Hematopoietic multipotent progenitor cell treated with erythropoietin and hydrocortisone succinate and interleukin-3 and kit ligand, for 17 days (in vitro differentiated cells): Measurements from ENCODE around the gene MLX.
"Not testable (repeated sequence)": the region's sequence is repeated elsewhere in the genome, so short reads cannot be mapped to it uniquely, and the experiment has no call there.

Experiments
- DNase-seq: peaks from one replicate; pipeline ENCODE4 v3.0.0-alpha.2; 2015; ENCODE audit warnings: low spot score

The MLX gene

DNA sequence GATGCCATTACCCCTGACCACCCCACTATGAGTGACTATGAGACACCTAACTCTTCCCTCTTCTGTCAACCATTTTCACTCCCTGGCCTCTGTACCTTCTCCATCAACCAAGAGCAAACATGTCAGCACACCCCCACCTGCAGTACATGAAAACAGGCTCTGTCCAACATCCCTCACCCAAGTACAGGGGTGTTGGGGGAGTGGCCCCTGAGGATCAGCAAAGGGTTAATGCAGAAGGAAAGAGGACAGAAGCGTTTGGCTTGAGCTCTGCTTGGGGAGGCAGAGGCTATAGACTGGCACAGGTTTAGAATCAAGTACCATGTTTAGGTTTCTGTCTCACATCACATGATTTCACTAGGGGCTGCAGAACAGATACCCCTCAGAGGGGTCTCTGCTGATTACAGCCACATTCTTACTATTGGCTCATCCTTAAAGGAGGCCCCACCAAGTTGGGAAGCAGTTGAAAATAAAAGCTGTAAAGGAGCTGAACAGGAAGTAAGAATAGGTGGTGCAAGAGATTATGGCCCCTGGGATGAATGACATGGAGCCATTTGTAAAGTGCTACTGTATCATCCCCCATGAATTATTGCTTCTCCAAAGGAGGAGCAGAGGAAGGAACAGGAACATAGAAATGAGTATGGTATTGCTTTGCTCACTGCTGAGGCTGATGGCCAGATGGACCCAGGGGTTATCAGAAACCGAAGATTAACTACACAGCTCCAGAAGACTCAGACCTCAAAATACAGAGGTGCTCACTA lies 13.1 kb downstream of the MLX start:
- DNase-seq = no peak

DNA sequence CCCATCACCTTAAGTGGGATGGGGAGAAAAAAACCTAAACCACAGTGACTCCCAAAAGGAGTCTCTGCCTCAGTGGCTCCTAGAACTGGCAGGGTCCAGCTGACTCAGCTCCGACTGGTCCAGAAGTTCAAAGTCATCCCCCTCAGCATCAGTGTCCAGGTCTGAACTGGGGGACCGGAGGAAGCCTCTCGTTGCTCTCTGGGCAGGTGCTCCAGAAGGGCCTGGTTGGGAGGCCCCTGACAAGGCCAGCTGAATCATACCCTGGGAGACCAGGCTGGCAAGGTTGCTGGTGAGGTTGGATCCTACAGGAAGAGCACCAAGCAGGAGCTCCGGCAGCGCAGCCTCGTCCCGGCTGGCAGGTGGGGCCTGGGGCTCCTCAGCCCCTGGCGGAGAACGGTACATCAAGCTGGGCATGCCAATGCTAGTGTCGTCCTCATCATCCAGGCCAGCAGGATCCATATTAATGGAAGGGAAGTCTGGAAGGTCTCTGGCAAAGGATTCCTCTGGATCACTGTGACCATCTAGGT lies 14.9 kb downstream of the MLX start:
- DNase-seq = no peak

DNA sequence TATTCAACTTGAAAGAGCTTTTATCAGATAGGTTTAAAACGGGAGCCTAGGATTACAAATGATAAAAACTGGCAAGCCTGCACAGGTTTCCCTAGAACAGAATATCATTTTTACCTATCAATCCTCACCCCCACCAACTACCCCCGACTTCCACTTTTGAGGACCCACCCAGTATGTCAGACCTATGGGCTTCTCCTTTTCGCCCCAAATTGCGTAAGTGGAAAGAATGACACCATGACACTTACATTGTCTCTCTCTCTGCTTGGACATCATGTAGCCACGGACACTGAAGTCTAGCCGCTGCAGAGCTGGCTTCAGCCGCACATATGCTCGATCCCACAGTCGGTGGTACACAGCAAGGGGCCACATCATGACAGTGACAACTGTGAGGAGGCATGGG lies 18.0 kb downstream of the MLX start:
- no peak for DNase-seq

DNA sequence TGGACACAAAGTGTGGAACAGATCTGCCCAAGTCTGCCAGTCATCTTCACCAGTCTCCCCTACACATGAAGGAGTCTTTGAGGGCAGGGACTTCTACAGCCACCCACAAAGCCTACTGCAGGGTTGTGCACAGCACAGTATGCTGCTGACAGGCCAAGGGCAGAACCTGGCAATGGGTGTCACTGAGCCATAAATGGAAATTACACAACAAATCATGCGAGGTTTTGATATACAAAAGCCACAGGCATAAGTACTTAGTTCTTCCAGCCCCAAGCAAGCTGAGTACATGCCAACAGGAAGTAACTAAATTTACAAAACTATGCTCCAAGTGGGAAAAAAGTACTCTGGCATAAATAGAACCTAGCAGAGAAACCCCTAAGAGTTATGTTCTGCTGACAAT lies 18.5 kb downstream of the MLX start:
- DNase-seq = no peak

DNA sequence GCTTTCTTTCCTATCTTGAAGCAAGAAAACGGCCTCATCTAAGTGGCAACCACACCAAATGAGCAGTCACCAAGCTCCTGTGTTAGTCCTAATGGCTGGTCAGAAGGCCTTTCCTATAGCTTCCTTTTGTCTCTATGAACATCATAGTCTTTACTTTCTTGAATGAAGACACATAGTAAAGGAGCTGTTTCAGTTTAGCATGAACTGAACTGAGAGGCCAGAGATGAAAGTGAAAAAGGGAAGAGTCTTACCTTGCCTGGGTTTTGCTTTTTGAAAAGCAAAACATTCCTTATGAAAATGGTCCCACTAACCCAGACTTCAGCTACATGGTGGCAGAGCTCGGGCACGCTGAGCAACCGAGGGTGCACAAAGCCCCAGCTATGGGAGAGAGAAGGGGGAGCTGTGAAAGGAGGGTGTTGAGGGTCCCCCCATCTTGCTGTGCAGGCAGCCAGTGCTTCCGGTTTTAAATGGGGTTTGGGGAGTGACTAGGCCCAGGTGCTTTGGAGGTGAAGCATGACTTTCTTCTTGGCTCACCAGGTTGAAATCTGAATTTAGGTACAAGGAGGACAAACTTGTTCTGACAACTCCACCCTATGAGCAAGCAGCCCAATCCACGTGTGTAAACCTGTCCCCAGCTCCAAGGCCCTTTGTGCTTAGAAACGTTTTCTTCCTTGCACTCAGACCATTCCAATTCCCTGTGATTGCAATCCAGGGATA lies 19.8 kb downstream of the MLX start:
- DNase-seq = no peak

DNA sequence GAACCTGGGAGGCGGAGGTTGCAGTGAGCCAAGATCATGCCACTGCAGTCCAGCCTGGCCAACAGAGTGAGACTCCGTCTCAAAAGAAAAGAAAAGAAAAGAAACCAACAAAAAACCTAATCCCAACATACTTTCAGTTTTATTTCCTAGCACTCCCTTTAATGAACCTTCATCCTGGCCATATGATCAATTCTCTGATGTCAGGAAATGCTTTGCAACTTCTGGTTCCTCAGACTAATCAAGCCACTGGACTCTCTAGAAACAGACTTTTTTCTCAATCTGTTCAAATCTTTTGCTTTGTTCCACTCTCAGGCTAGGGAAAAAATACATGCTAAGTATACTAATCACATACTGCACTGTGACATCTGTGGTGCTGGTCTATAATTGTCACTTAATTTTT lies 24.0 kb downstream of the MLX start:
- no peak for DNase-seq

DNA sequence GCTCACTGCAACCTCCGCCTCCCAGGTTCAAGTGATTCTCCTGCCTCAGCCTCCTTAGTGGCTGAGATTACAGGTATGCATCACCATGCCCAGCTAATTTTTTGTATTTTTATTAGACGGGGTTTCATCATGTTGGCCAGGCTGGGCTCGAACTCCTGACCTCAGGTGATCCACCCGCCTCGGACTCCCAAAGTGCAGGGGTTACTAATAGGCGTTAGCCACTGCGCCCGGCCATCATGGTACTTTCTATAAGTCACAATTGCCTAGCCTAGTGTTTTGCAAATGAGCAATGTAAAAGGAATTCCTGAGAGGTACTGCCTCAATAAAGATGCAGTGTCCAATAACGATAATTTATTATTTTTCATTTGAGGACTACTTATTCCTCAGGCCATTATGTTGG lies 24.5 kb downstream of the MLX start:
- no peak for DNase-seq

DNA sequence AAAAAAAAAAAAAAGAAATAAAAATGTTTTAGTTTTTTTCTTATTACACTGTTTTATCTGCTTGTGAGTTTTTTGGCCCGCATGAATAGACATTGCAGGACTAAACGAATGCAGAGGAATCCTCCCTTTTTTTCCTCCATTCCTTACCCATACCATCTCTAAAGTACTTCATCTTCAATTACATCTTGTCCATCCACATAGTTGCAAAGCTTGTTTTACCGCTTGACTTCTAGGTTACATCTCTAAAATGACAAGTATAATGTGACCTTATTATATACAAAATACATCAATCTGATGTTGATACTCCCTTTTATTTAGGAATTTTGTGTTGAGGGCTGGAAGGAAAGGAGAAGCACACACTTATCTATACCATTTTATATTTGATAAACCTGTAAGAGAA lies 29.5 kb downstream of the MLX start:
- DNase-seq = no peak

DNA sequence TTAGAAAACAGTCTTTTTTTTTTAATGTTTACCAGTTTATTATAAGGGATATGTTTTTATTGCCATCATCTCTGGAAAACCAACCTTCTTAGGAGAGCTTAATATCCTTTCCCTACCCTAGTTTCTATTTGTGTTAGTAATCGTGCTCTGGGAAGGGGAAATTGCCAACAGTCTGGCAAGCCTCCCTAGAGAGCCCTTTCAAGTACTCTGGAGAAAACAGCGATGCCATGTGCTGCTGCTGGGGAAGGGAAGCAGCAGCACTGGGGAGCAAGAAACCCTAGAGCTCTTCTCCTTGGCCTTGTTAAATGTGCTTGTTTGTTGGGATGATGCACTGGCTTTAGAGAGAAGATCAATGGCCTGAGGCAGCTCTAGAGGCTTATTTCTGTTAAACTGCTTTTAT lies 32.0 kb downstream of the MLX start:
- no peak for DNase-seq

DNA sequence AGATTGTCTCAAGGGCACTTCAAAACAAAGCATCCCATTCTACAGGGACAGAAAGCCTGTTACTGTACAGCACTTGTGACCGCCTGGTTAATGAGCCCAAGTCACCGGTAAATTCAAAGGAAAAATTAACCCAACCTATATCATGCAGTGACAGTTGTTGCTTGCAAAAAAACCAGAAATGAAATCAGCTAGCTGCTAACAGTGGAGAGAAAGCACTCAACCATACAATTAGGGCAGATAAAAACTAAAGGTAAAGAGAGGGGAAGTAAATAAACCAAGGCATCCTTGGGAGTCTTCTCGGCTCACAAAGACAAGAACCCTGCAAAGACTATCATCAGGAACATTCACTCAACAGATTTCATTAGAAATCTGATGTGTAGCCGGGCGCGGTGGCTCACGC lies 36.4 kb downstream of the MLX start:
- no peak for DNase-seq

DNA sequence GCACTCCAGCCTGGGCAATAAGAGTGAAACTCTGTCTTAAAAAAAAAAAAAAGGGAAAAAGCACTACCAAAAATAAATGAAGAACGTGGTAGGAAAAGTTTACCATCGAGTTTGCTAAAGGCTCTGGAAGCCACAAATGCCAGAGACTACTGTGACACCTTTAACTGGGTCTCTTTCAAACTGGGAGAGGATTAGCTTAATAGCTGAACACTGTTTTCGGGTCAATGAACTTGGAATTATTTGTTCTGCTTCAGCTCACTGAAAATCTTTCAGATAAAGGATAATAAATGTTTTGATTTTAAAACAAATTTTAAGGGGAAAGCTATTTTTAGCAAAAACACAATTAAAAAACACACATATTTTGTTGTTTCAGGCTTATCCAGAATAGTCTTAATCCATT lies 40.9 kb downstream of the MLX start:
- no peak for DNase-seq

DNA sequence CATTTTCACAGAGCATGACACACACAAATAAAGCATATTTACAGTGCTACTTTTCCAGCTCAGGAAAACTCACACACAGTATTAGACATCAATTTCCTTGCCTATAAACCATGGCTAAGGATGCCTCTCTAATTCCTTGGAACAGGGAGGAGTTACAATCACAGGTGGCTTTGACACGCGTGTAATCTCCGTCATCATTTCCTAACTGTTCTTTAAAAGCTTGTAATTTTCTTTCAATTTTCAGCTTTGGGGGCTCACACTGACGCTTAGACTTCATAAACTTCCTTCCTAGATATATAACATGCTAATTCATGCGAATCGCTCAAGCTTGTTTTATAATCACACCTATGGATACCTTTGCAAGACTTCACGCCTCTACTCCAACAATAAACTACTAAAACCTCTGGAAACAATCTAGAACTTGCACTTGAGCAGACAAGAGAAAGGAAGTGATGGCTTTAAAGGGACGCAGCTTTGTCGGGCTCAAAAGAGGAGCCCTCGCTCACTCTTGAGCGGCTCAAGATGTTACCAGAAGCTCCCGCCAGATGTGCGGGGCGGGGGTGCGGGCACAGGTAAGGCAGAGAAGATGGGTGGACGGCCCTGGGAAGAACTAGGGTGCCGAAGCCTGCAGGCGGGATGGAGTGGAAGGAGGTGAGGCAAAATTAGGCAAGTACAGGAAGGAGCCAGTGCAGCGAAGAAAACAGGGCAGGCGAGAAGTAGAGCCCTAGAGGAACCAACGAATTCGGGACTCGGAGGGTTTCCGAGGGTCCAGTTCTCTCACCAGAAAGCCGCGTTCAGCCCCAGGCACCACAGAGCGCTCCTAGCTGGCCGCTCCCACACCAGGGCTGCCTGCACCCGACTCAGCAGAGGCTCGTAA lies 41.6 kb downstream of the MLX start:
- no peak for DNase-seq

DNA sequence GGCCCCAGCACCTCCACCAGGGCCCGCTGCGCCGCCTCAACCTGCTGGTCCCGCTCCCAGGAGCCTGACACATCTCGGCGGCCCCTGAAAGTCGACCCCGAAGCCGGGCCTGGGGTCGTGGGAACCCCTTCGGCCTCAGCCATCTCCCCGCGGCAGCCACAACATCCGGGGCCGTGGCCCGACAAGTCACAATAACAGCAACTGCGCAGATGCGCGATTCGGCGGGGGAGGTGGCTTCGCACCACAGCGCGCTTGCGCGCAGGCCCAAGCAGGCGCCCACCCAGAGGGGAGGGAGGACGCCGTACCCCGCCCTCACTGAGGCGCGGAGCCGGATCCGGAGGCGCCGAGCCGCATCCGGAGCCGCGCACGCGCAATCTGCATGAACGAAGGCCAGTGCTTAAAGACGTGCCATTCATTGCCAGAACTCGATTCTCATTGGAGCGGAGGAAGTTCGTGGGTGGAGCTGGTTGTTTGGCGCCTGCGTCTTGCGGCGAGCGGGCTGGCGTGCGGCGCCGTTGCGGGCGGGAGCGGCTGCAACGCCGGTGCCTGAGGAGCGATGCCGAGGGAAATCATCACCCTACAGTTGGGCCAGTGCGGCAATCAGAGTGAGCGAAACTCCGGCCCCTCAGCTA lies 42.4 kb downstream of the MLX start, which contains the start of the genes RETREG3 and TUBG1:
Gene RETREG3 (minus strand): TSS at position 193 of the 632 bp plus-strand sequence. CDS start 50 bp downstream, at position 143.
Gene TUBG1 (plus strand): TSS at position 502 of the 632 bp plus-strand sequence. CDS start 55 bp downstream, at position 557.
- DNase-seq = peak; percentile 99

DNA sequence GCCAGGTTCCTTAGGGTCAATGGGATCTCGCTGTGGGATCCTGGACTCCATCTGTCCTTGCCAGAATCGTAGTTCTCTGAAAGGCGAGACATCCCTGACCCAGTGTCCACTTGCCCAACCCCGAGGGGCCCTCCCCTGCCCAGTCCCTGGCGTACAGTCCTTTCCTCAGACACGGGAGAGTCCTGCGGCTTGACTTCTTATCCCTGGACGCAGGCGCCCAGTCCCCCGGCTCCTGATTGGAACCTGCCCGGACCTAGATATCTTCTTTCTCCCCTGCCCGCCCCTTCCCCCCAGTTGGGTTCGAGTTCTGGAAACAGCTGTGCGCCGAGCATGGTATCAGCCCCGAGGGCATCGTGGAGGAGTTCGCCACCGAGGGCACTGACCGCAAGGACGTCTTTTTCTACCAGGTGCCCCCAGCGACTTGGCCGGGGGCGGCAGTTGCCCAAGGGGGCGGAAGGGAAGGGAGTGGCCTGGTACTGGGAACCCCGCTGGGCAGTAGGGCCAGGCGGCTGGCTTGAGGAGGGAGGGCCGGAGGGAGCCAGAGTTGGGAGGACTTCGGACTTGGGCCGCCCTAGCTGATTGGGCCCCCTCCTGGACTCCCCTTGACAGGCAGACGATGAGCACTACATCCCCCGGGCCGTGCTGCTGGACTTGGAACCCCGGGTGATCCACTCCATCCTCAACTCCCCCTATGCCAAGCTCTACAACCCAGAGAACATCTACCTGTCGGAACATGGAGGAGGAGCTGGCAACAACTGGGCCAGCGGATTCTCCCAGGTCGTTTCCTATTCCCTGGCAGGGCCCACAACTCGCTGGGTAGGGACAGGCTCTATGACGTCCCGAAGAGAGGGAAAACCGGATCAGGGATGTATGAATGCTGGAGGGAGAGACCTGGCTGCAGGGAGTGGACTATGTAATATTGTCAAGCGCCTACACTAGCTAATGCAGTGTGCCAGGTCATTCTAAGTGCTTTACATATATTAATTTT lies 43.2 kb downstream of the MLX start:
- not testable (repeated sequence) for DNase-seq

DNA sequence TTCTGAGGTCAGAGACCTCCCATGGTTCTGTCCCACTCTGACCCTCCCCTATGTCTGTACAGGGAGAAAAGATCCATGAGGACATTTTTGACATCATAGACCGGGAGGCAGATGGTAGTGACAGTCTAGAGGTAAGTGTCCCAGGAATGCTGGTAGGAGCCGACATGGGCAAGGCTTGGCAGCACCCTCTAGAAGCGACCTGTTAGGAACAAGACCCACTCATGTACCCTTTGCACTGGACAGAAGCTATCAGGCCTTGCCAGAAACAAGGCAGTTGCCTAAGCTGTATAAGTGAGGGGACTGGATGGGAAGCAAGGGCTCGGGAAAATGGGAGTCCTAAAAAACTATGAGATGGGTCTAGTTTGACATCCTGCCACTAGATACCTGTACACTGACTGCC lies 45.1 kb downstream of the MLX start:
- no peak for DNase-seq

DNA sequence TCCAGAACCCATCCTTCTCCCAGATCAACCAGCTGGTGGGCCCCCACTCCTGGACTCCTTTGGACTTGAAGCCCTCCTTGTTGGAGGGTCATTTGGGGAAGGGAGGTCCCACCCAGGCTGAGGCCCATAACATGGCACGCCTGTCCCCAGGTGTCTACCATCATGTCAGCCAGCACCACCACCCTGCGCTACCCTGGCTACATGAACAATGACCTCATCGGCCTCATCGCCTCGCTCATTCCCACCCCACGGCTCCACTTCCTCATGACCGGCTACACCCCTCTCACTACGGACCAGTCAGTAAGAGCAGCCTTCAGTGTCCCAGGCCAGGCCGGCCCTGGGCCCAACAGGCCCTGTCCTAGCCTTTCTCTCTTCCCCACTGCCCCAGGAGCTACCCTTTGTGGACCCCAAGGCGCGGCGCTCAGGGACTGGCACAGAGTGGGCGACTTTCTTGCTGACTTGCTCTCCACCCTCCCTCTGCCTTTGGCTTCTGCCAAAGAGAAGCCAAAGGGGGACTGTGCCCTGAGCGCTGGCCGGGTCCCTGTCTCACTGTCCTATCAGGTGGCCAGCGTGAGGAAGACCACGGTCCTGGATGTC lies 46.9 kb downstream of the MLX start:
- no peak for DNase-seq

DNA sequence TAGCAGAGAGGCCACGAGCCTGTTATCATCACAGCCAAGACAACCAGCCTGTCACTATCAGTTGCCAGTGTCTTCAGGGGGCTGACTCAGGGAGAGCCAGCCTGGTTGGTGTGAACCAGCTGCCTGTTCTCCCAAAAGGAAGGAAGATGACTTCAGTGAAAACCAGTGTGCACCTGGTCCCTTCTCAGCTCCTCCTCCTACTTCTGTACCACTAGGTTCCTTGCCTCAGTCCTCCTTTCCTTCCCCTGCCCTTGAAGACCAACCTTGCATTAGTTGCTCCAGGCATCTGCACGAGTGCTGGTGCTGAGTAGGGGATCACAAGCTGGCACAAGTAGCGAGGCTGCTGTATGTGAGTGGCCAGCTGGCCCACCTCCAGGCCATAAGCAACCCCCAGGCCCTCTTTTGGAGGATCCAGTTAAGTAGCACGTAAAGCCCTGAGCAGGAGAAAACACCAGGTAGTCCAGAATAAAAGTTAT lies 51.1 kb downstream of the MLX start:
- peak; percentile 59 for DNase-seq

DNA sequence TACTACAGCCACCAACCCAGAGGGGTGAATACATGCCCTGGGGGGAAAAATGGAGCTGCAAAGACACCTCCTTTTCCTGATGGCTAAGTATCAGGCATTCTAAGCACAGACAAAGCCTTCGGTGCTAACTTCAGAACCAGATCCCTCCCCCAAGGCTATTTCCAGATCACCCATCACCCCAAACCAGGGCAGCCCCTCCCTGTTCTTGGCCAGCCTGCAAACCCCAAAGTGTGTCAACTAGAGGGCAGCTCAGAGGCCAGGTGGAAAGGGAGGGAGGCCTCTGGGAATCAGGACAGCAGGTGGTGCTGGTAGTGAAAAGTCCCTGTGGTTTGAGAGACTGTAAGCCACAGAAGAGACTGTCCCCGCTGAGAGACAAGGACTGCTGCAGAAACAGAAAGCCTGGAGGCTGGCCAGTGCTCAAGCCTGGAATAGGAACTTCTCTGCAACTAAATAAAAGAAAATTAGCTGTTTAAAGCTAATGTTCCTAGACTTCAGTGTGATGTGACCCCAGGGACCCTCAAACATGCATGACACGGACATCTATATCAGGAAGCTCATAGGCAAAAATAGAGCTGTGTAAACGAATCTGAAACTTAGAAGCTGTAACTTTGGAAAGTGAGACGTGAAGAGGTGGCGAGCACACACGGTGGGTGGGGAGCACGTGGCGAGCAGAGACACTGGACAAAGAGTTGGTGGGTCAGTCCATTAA lies 51.7 kb downstream of the MLX start:
- peak; percentile 72 for DNase-seq

DNA sequence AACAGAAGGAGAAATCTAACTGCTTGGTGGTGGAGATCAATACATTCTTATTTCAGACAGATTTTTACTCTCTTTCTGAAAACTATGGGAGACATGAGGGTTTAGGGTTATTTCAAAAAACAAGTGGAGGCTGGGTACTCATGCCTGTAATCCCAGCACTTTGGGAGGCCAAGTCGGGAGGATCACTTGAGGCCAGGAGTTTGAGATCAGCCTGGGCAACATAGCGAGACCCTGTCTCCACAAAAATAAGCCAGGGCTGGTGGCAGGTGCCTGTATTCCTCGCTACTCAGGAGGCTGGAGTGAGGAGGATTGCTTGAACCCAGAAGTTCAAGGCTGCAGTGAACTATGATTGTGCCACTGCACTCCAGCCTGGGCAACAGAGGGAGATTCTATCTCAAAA lies 55.1 kb downstream of the MLX start:
- DNase-seq = not testable (repeated sequence)
